ENCODE results near the gene TBC1D22A. TPM values are rescaled to one million over a fixed set of nuclear protein-coding genes. Genes with fewer than 3 reads are reported as not detected.

Gene TBC1D22A
- total and polyA plus RNA-seq, 9 of the 15 experiments (the other 6 are each of a cell fraction or from before 2014, with no cell fraction given): 0.20 to 11.5 (median 5.2) TPM

DNA sequence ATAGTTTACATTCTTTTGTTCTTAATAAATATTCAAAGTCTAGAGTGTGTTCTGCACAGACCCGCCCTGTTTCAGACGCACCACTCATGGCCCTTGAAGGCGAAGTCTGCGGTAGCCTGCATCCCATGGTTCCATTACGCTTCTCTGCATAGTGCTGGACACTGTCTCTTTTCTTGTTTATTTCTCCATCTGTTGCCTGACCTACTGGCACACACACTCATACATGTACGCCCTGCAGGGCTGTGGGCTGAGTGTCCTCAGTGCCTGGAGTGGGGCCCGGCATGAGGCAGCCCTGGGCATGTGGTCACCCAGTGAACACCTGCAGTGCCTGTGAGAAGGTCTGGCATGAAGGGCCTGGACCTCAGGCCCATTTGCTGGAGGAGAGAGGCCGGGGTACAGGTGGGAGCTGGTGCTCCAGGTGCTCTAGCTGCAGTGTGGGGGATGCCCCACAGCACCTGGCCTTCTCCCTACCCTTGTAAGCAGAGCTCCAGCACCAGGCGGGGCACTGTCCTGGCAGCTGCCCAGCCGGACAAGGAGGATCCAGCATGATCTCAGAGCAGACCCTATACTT is 404.1 kb downstream of the TBC1D22A start (continued):
- TF ChIP-seq YBX1 (IDR thresholded peaks at IDR 0.05): no peak
- no peak for TF ChIP-seq MBD2 (IDR thresholded peaks at IDR 0.05; ENCODE audit: borderline replicate concordance, low read depth)
- no peak for TF ChIP-seq SIN3B (IDR thresholded peaks at IDR 0.05; ENCODE audit: low read depth)
- TF ChIP-seq NCOA4 (IDR thresholded peaks at IDR 0.05; ENCODE audit: partially characterized antibody): no peak
- TF ChIP-seq NFE2L1 (tag; IDR thresholded peaks at IDR 0.05; ENCODE audit: borderline replicate concordance, low read depth): no peak

DNA sequence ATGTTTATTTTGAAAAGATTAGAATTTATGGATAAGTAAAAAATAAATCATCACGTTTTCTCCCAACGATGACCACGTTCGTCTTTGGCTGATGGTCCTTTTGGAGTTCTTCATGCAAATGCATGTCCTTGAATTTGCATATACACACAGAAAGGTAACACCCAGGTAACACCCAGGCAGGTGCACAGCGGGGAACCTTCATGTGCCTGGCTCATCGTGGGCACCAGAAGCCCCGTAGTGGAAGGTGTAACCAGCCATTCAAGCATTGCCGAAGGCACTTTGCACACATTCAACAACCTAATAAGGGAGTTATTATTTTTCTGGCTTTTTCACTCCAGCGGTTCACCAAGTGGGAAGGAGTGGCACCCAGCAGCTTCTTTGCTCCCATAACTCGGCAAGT is 404.6 kb downstream of the TBC1D22A start:
- Histone ChIP-seq H3K27ac (ENCODE audit: extremely low read depth, low read depth, low read length) (no peak overlapping the region), H3K36me3 (ENCODE audit: control insufficient read depth, insufficient read depth, low read length) (no peaks in the 10 kb centered on the region), H3K27me3 (ENCODE audit: control insufficient read depth in 2 of 2, insufficient read depth in 2 of 2, low read length in 2 of 2) (no peaks in the 10 kb centered on the region), H3K79me2 (ENCODE audit: control insufficient read depth, insufficient read depth, low read length) (no peaks in the 10 kb centered on the region), H3K4me1 (replicated peaks in 1 of 2; ENCODE audit: control insufficient read depth in 2 of 2, insufficient read depth in 2 of 2, low read length in 2 of 2) (no peaks in the 10 kb centered on the region; a peak in 1 of 5 replicates), H2AFZ (ENCODE audit: low read depth, low read length) (no peak overlapping the region), H3K4me3 (no peak overlapping the region), H4K20me1 (replicated peaks; ENCODE audit: control insufficient read depth, insufficient read depth, low read length) (no peaks in the 10 kb centered on the region), H3K9me1 (ENCODE audit: control insufficient read depth, insufficient read depth, low read length) (no peaks in the 10 kb centered on the region), H3K4me2 (ENCODE audit: insufficient read depth, low read length) (no peak overlapping the region), H3K9me3 (replicated peaks; ENCODE audit: control insufficient read depth, insufficient read depth, low read depth, low read length) (no peaks in the 10 kb centered on the region), H3K9ac (ENCODE audit: insufficient read depth in 1 of 2, low read depth in 2 of 2, low read length in 2 of 2) (no peak overlapping the region)
- DNase-seq (ENCODE audit: extremely low read depth in 1 of 4, low spot score in 3 of 4) (no peak), FAIRE-seq (no peak), ATAC-seq (no peak)
- no peak for TF ChIP-seq SMARCB1 (IDR thresholded peaks at IDR 0.05; ENCODE audit: insufficient read length, low read depth)
- TF ChIP-seq, protein P1, sequence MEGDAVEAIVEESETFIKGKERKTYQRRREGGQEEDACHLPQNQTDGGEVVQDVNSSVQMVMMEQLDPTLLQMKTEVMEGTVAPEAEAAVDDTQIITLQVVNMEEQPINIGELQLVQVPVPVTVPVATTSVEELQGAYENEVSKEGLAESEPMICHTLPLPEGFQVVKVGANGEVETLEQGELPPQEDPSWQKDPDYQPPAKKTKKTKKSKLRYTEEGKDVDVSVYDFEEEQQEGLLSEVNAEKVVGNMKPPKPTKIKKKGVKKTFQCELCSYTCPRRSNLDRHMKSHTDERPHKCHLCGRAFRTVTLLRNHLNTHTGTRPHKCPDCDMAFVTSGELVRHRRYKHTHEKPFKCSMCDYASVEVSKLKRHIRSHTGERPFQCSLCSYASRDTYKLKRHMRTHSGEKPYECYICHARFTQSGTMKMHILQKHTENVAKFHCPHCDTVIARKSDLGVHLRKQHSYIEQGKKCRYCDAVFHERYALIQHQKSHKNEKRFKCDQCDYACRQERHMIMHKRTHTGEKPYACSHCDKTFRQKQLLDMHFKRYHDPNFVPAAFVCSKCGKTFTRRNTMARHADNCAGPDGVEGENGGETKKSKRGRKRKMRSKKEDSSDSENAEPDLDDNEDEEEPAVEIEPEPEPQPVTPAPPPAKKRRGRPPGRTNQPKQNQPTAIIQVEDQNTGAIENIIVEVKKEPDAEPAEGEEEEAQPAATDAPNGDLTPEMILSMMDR (IDR thresholded peaks at IDR 0.05 in 2 of 3, conservative IDR thresholded peaks at IDR 0.05 in 1 of 3; ENCODE audit: insufficient read depth in 2 of 3, low read depth in 1 of 3, low read length in 3 of 3): no peak
- WGBS (ENCODE audit: insufficient coverage, low coverage, missing lambda C conversion rate): 56% methylated on average over 9 of the region's 10 CpGs
- ChIA-PET CTCF (ENCODE audit: low intra/inter-chr PET ratio) (no interaction called here), POLR2A (no interaction called here)
- no TSS peak for BruUV-seq (replicated peaks)
- intact Hi-C loops (cut with micrococcal nuclease) (no loop called here), in situ Hi-C loops (cut with MboI) (no loop called here)

Measured in K562 (cell line).